ENCODE data around the gene SGTA.
"Not testable (repeated sequence)": the region's sequence is repeated elsewhere in the genome, so short reads cannot be mapped to it uniquely, and the experiment has no call there.

The SGTA gene

GRCh38 chr19:2782936-2783780, at the start of gene SGTA:
SGTA (minus strand) TSS chr19:2783273; CDS start chr19:2769068, 14,205 bp downstream.
- DNase-seq = peak; percentile 99

- no peak for DNase-seq
Measured at GRCh38 chr19:2827840-2828489, 44.9 kb upstream of the SGTA start.

- DNase-seq = no peak
Measured at GRCh38 chr19:2827022-2827421, 43.9 kb upstream of the SGTA start.

- no peak for DNase-seq
Measured at GRCh38 chr19:2824129-2824528, 41.1 kb upstream of the SGTA start.

- no peak for DNase-seq
Measured at GRCh38 chr19:2823646-2824045, 40.6 kb upstream of the SGTA start.

- no peak for DNase-seq
Measured at GRCh38 chr19:2822846-2823245, 39.8 kb upstream of the SGTA start.

GRCh38 chr19:2820112-2820702, 37.1 kb upstream of the SGTA start:
- no peak for DNase-seq

GRCh38 chr19:2819540-2820111, 36.6 kb upstream of the SGTA start, which contains the start of gene ZNF554:
ZNF554 (plus strand) TSS chr19:2819868; CDS start chr19:2820072, 204 bp downstream.
- peak; percentile 94 for DNase-seq

- not testable (repeated sequence) for DNase-seq
Measured at GRCh38 chr19:2817237-2817829, 34.3 kb upstream of the SGTA start.

- DNase-seq = no peak
Measured at GRCh38 chr19:2816641-2817040, 33.6 kb upstream of the SGTA start.

GRCh38 chr19:2815923-2816322, 32.9 kb upstream of the SGTA start:
- DNase-seq = no peak

- DNase-seq = no peak
Measured at GRCh38 chr19:2815191-2815614, 32.1 kb upstream of the SGTA start.

GRCh38 chr19:2814426-2814825, 31.4 kb upstream of the SGTA start:
- DNase-seq = no peak

- DNase-seq = no peak
Measured at GRCh38 chr19:2813235-2814160, 30.4 kb upstream of the SGTA start.

- no peak for DNase-seq
Measured at GRCh38 chr19:2812414-2813234, 29.6 kb upstream of the SGTA start.

- no peak for DNase-seq
Measured at GRCh38 chr19:2811735-2812413, 28.8 kb upstream of the SGTA start.

GRCh38 chr19:2811221-2811722, 28.2 kb upstream of the SGTA start:
- no peak for DNase-seq

GRCh38 chr19:2810141-2811091, 27.3 kb upstream of the SGTA start:
- DNase-seq = no peak

Measured in NCI-H1105 treated with DMSO at 0.1 percent for 48 hours (cell line).